Measurements from ENCODE around the gene KCTD11.

The KCTD11 gene

GRCh38 chr17:7351665-7352502, at the start of gene KCTD11:
KCTD11 (plus strand) TSS chr17:7352162.
- no peak for DNase-seq

GRCh38 chr17:7304179-7304578, 47.8 kb upstream of the KCTD11 start:
- no peak for DNase-seq

DNA sequence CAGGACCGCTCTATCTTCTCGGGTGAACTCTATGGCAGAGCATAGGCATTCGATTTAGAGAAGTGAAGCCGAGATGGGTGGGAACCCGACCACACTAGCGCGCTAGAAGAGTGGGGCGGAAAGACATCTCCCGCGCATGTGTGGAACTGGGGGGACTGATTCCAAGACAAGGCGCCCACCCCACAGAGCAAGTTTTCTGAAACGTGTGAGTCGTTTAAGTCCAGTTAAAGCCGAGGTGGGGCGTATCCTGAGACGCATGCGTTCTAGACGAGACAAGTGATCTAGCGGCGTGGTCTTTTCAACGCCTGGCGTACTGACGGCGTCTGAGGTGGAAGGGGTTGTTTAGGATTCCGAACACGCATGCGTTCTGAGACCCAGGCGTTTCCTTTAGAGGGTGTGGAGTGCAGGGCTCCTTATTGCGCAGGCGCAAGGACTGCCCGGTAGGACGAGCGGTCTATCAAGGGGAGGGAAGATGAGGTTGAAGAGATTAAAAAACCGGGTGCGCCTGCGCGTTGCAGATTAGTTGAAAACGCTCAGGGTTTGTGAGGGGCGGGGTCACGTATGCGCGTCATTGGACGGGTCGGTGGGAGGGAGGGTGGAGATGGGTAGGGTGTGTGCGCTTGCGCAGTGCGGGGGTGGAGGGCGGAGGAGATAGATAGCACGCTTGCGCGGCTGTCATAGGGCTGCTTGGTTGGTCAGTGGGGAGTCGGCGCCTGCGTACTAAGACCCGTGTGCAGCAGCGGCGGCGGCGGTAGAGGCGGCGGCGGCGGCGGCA, 44.9 kb upstream of the KCTD11 start, which contains the start of gene EIF5A:
EIF5A (plus strand) TSS at position 718 of the 775 bp plus-strand sequence. CDS start 2,008 bp downstream, outside the sequence.
- DNase-seq: peak; percentile 96

DNA sequence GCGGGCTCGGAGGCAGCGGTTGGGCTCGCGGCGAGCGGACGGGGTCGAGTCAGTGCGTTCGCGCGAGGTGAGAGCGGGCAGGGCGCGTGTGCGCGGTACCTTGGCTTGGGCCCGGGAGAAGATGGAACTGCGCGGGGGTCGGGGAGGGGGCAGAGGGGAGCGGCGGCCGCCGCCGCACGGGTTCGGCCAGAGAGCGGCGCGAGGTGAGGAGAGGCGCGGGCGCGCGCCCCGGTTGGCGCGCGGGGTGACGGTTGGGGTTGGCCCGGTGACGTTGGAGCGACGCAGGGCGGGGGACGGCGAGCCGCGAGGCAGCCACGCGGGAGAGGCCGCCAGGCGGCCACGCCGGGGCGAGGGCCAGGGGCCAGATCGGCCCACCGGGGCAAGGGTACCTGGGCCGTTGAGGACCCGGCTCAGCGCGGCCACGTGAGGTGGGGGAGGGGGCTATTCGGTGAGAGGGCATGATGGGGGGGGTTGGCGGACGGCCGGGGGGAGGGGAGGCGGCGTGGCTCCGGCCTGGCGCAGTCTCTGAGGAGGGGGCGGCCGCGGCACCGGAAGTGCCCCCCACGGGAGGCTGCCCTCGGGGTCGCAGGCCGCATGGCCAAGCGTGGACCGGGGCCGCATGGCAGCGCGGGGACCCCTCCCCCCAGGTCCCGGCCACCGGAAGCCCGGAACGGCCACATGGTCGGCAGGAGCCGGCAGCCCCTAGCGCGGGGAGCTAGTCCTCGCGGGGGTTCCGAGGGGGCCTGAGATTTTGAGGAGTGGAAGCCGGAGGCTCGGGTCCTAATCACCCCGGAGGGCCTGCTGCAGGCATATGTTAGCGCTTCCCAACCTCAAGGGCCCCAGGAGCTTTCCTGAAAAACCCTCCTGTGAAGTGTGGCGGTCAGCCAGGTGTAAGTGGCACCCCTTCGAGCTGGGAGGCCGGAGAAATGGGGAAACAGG, 44.0 kb upstream of the KCTD11 start:
- DNase-seq: no peak

- DNase-seq: peak; percentile 74
Measured at GRCh38 chr17:7308625-7309433, 43.1 kb upstream of the KCTD11 start.

GRCh38 chr17:7309628-7310027, 42.3 kb upstream of the KCTD11 start:
- no peak for DNase-seq

DNA sequence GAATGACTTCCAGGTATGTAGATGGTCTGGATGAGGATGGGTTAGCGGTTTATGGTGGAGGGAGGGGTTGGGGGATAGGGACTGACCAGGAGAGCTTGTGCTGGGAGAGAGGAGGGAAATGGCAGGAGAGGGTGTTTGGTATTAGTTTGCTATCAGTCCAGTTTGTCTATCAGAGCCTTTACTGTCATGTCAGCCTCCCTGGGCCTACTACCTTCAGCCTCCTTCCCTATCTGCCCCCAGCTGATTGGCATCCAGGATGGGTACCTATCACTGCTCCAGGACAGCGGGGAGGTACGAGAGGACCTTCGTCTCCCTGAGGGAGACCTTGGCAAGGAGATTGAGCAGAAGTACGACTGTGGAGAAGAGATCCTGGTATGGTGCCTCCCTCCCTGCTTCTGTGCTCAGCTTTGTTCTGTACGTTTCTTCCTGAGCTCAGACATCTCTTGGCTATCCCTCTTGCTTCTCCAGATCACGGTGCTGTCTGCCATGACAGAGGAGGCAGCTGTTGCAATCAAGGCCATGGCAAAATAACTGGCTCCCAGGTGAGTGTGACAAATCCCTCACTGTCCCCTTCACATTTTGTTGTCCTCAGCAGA, 40.8 kb upstream of the KCTD11 start:
- DNase-seq: no peak

DNA sequence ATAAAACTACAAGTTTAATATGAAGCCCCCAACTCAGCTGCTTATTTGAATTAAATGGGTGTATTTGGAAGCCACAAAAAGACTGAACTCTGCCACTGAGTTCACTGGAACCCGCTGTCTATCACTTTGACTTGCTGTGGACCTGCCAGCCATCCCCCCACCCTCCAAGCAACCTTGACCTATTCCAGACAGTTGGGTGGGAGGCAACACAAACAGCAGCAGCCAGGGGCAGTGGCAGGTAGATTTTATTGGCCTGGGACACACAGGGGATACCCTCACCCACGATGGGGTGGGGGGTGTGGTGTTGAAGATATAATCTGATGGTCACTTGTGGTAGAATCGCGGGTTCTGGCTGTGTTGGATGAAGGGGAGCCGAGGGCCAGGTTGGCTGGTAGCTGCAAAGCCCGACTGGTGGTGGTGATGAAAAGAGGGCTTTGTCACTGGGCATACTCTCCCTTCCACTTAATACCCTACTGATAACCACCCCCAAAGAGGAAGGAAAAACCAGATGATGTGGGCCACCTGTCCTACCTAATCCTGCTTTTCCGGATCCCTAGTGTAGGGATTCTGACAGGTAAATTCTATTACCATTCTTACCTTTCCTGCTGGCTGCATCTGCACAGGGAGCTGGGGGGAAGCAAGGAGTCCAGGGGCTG, 39.4 kb upstream of the KCTD11 start:
- no peak for DNase-seq

GRCh38 chr17:7313088-7313889, 38.7 kb upstream of the KCTD11 start:
- no peak for DNase-seq

DNA sequence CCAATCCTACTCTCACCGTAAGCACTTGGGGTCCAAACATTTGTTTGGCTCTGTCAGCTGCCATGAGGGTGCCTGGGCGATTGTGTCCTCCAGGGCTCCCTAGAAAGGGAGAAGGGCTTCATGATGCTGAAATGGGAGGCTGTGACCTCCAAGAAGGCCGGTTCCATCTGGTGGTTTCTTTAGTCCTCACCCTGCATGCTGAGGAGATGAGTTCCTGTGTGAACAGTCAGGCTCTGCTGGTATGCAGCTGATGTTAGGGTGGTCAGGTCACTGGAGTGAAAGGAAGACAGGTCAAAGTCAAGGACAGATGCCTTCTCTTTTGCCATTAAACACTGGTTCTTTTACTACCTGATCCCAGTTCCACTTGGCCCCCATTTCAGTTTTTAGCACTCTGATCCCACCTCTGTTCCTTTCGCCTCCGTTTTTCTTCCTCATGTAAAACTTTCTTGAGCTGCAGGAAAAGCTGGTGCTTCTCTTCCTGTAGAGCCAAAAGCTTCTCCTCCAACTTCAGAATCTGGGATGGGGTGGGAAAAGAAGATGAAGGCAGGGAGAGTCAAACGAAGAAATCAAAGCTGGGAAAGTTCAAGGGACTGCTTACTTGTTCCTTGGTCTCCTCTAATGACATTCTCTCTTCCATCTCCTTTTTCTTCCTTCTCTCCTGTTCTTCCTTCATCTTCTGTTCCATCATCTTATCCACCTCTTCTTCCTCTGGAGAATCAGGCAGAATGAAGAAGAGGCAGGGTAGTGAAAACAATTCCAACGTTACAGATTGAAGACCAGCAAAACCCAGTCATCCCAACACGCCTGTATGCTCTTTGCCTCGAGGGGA, 37.9 kb upstream of the KCTD11 start:
- DNase-seq: no peak

DNA sequence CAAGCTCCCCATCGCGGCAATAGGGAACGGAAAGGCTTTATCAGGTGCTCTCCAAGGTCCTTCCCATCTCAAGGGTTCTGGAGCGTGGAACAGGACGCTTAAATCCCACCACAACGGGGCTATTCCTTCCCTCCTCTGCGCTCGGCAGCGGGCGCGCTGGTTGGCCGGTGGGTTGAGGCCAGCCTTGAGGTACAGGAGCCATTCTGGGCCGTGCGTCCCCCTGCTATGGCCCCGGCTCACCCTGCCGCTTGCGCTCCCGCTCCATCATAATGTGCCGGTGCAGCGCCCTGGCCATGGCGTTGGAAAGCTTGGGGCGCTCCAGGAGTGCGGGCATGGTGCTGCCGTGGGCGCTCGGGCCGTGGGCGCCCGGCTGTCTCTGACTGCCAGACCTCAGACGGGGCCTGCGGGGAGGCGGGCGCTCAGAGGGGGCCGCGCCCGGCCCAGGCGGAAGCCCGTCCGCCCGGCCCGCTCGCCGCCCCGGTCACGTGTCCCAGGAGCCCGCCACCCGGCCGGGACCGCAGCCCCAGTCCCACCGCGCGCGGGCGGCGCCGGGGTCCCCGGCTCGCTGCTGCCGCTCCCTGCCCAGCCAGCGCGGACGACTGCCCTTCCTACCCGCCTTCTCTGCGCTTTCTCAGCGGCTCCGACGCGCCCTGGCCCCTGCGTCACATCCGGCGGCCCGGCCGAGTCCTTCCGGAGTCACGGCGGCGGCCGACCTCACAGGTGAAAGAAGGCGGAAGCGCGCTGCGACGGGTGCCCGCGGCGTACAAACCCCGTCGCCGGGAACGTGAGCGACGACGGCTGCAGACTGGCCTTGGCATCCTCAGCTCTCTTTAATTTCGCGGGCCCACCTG, 37.0 kb upstream of the KCTD11 start, which contains the start of gene GPS2:
GPS2 (minus strand) TSS at position 642 of the 851 bp plus-strand sequence; CDS start at position 334, 308 bp downstream.
- peak; percentile 62 for DNase-seq

DNA sequence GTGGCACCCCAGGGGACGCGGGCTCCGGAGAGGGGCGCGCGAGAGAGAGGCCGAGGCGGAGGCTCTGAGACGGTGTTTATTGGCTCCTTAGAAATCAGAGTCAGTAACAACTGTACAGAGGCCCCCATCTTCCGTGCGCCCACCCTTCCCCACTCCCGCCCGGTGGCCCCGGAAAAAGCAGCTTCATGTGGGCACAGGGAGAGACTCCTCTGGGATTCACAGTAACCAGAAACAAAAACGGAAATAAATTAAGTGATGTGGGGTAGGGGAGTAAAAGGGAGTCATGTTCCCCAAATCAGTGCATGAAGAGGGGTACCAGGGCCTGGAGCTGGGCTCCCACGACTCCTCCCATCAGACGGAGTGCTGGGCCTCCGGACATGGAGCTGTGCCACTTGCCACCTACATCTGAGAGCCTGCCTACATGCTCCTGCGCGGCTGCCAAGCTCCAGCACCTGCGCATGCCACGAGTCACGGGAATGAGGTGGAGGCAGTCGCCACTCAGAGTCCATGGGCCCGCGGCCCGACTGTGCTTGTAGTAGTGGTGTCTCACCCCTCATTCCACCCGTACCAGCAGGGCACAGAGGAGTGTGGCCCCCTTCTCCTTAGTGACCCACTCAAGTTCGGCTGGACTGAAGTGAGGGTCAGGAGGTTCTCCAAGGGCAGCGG, 36.3 kb upstream of the KCTD11 start:
- no peak for DNase-seq

DNA sequence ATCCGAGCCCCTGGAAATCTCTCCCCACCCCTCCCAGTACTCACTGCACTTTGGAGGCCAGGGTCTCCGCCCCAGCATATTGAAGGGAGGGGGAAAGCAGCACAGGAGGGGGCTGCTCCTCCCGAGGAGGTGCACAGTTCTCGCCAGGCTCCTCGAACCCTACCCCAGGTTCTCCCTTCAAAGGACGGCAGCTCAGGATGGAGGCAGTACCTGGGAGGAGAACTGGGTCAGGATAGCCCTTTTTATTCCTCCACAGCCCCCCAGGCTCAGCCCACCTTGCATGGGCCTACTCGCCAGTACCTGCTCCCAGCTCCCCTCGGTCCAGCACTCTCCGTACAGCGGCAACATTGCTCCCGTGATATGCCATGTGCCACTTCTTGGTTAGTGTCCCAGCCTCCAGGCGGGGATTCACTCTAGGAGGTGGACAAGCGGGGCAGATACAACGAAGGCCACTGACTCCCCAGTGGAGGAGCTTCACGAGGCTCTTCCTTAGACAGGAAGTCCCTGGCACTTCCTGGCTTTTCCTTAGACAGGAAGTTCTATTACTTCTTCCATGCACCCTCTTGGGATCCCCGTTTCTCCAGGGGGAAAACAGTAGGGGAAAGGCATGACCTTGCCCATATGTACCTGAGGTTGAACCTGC, 34.7 kb upstream of the KCTD11 start:
- no peak for DNase-seq

DNA sequence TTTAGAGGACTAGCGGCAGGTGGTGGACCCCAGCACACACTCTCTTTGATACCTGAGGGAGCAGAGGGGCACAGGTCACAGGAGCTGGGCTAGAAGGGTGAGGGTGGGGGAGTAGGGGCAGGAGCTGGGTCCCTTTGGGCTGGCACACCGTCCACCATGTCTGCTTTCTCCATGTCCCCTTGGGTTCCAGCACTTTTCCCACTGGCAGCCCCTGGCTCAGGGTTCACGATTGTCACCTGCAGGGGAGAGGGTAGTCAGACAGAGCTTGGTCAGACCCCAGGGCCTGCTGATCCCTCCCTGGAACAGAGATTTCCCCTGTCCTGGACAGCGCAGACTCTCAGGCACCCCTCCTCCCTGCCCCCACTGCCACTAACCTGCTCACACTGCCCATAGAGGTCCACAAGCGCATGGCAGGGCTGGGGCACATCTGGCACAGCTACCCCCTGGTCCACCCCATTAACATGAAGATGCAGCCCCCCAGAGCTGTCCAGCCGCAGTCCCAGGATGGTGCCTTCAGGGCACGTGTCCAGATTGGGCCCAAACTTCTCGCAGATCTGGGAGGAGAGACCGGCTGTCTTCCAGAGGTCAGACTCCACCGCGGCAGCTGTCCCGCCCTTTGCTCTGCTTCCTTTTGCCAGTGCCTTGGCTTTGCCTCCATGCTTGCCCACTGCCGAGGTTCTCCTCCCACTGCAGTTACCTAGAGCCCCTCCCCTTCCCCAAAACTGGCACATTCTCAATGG, 33.7 kb upstream of the KCTD11 start:
- DNase-seq: no peak

DNA sequence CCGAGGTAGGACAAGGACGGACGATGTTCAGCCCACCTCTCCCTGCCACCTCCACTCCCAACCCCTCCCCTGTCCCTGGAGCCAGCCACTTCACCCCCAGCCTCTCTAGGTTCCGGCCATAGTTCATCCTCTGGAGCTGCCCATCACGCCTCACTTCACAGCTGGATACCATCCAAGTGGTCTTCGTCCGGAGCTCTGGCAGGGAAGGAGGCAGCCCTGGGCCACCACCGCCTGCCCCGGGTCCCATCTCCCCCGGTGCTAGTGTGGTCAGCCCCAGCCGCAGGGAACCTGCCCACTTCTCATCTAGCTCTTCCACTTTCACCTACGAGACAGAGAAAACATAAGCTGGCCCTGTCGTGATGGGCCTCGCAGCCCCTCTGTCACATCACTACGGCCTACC, 30.5 kb upstream of the KCTD11 start:
- DNase-seq: no peak

GRCh38 chr17:7322520-7323194, 29.3 kb upstream of the KCTD11 start:
- no peak for DNase-seq

Measured in NK-92 treated with Interleukin-12 subunit alpha and Interleukin-12 subunit beta, amount 100 ng/mL, for 24 hours (cell line).